ENCODE measurements around the gene NEK1. TPM values are rescaled to one million over a fixed set of nuclear protein-coding genes. Genes with fewer than 3 reads are reported as not detected.

Gene NEK1
- total and polyA plus RNA-seq, 4 donors = 3.6 to 32.9 (median 9.3) TPM

DNA sequence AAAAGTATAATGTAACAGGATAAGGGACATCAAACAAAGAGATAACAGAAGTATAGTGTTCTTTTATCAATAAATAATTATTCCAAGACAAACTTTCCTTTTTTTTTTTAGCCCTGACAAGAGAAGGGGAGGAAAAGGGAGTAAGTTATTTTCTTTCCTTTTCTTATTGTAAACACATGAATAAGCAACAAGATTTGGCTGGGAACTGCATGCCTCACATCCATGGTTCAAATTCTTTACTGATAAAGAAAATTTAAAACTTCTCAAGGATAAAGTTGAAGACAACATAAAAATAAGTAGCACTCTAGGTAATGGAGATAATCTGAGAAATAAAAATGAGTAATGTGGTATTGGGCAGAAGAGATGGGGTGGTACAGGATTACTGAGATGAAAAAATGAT is 71.6 kb downstream of the NEK1 start:
- no peaks in the 10 kb centered on the region for H3K4me1 ChIP-seq (ENCODE audit: control insufficient read depth in 5 of 5, insufficient read depth in 5 of 5, low read length in 5 of 5)
- no peak for ATAC-seq (ENCODE audit: insufficient read depth, low FRiP score)
- no peak for TF ChIP-seq CTCF (IDR thresholded peaks at IDR 0.05; ENCODE audit: control extremely low read depth, extremely low read depth)

DNA sequence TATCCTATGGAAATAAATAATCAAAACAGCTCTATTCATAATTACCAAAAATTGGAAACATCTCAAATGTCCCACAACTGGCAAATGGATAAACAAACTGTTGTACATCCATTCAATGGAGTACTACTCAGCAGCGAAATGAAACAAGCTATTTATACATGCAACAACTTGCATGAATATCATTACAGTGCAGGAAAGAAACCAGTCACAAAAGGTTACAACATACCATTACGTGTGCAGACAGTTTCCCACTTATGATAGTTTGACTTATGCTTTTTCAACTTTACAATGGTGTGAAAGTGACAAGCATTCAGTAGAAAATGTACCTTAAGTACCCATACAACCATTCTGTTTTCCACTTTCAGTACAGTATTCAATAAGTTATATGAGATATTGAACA is 82.3 kb downstream of the NEK1 start:
- no peak for TF ChIP-seq CTCF (IDR thresholded peaks at IDR 0.05; ENCODE audit: control extremely low read depth, extremely low read depth)

More for the DNA sequence above, 71.6 kb downstream of the NEK1 start:
- Histone ChIP-seq H3K27me3 (ENCODE audit: control insufficient read depth in 3 of 3, insufficient read depth in 3 of 3, low read length in 2 of 3) (no peaks in the 10 kb centered on the region), H3K27ac (ENCODE audit: low read depth in 1 of 2, low read length in 1 of 2) (no peak overlapping the region), H3K4me3 (no peak overlapping the region), H3K9me3 (ENCODE audit: control insufficient read depth in 4 of 4, insufficient read depth in 3 of 4, low read length in 3 of 4) (peaks cover 0 to 3% (median under 1%) of the 10 kb centered on the region in 4 donors), H3K36me3 (ENCODE audit: control insufficient read depth in 4 of 4, insufficient read depth in 4 of 4, low read length in 4 of 4) (peaks cover 0 to 9% (median 5%) of the 10 kb centered on the region in 4 donors), H3K9ac (ENCODE audit: insufficient read depth in 1 of 2, low read length in 2 of 2) (no peak overlapping the region)
- peak in 1 of 3 donors; percentile 9 for DNase-seq

DNA sequence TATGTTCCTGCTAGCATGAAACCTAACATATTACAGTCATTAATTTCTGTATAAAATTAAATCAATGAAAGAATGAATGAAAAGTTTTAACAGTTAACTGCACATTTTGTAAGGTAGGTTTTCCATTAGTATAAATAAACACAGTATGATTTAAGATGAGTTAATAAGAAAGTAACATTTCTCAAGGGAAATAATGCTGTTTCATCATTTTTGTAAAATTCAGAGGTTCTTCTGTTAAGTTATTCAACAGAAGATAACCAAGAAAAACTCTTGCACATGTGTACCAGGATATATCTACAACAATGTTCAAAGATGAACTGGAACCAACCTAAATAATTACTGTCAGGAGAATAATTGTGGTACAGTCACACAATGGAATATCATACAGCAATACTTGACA is 88.6 kb downstream of the NEK1 start:
- H3K27ac ChIP-seq (ENCODE audit: low read depth in 1 of 2, low read length in 1 of 2) = no peak overlapping the region
- peaks cover 1 to 30% (median 22%) of the 10 kb centered on the region in 4 donors for H3K36me3 ChIP-seq (ENCODE audit: control insufficient read depth in 4 of 4, insufficient read depth in 4 of 4, low read length in 4 of 4)
- no peaks in the 10 kb centered on the region for H3K9me3 ChIP-seq (ENCODE audit: control insufficient read depth in 4 of 4, insufficient read depth in 3 of 4, low read length in 3 of 4)
- no peak for TF ChIP-seq CTCF (IDR thresholded peaks at IDR 0.05; ENCODE audit: control extremely low read depth, extremely low read depth)
- H3K4me3 ChIP-seq = no peak overlapping the region
- H3K27me3 ChIP-seq (ENCODE audit: control insufficient read depth in 3 of 3, insufficient read depth in 3 of 3, low read length in 2 of 3) = no peaks in the 10 kb centered on the region
- H3K9ac ChIP-seq (ENCODE audit: insufficient read depth in 1 of 2, low read length in 2 of 2) = no peak overlapping the region
- no peak for ATAC-seq (ENCODE audit: insufficient read depth, low FRiP score)
- DNase-seq = no peak
- no peaks in the 10 kb centered on the region for H3K4me1 ChIP-seq (ENCODE audit: control insufficient read depth in 5 of 5, insufficient read depth in 5 of 5, low read length in 5 of 5)

More for the DNA sequence above, 82.3 kb downstream of the NEK1 start:
- H3K9ac ChIP-seq (ENCODE audit: insufficient read depth in 1 of 2, low read length in 2 of 2) = no peak overlapping the region
- peaks cover 0 to 40% (median 26%) of the 10 kb centered on the region in 4 donors for H3K36me3 ChIP-seq (ENCODE audit: control insufficient read depth in 4 of 4, insufficient read depth in 4 of 4, low read length in 4 of 4)
- no peaks in the 10 kb centered on the region for H3K9me3 ChIP-seq (ENCODE audit: control insufficient read depth in 4 of 4, insufficient read depth in 3 of 4, low read length in 3 of 4)
- WGBS, 2 donors = 84 to 89% methylated on average over 2 of the region's 2 CpGs
- ATAC-seq (ENCODE audit: insufficient read depth, low FRiP score) = no peak
- H3K27ac ChIP-seq (ENCODE audit: low read depth in 1 of 2, low read length in 1 of 2) = no peak overlapping the region
- no peak for DNase-seq
- no peak overlapping the region for H3K4me3 ChIP-seq
- H3K4me1 ChIP-seq (ENCODE audit: control insufficient read depth in 5 of 5, insufficient read depth in 5 of 5, low read length in 5 of 5) = no peaks in the 10 kb centered on the region
- H3K27me3 ChIP-seq (ENCODE audit: control insufficient read depth in 3 of 3, insufficient read depth in 3 of 3, low read length in 2 of 3) = no peaks in the 10 kb centered on the region

- WGBS, 2 donors = 95 to 97% methylated on average over 3 of the region's 3 CpGs
- TF ChIP-seq CTCF (IDR thresholded peaks at IDR 0.05; ENCODE audit: control extremely low read depth, extremely low read depth) = no peak
- DNase-seq (no peak), ATAC-seq (ENCODE audit: insufficient read depth, low FRiP score) (no peak)
- Histone ChIP-seq H3K9ac (ENCODE audit: insufficient read depth in 1 of 2, low read length in 2 of 2) (no peak overlapping the region), H3K9me3 (ENCODE audit: control insufficient read depth in 4 of 4, insufficient read depth in 3 of 4, low read length in 3 of 4) (no peaks in the 10 kb centered on the region), H3K27ac (ENCODE audit: low read depth in 1 of 2, low read length in 1 of 2) (no peak overlapping the region), H3K4me3 (no peak overlapping the region), H3K36me3 (ENCODE audit: control insufficient read depth in 4 of 4, insufficient read depth in 4 of 4, low read length in 4 of 4) (peaks cover 0 to 6% (median 3%) of the 10 kb centered on the region in 4 donors), H3K27me3 (ENCODE audit: control insufficient read depth in 3 of 3, insufficient read depth in 3 of 3, low read length in 2 of 3) (no peaks in the 10 kb centered on the region), H3K4me1 (ENCODE audit: control insufficient read depth in 5 of 5, insufficient read depth in 5 of 5, low read length in 5 of 5) (no peaks in the 10 kb centered on the region)
Measured at GRCh38 chr4:169510617-169511016, 101.8 kb downstream of the NEK1 start.
